Bronchial epithelial cell (primary cell): ENCODE measurements around the gene KCNMB1. TPM values are rescaled to one million over a fixed set of nuclear protein-coding genes. Genes with fewer than 3 reads are reported as not detected.
A peak's percentile ranks its signal among the peaks of the same experiment; 100 is the strongest.

Source experiments
- DNase-seq: peaks from one replicate; pipeline ENCODE4 v3.0.0-alpha.2; 2010; ENCODE audit warnings: low read depth
- FAIRE-seq: peaks from 2 replicates; lab custom pipeline; 2011; peaks lifted over from hg19 to GRCh38; lab: Jason Lieb, UNC
- H3K27me3 ChIP-seq: 2 replicates; pipeline ENCODE4 v1.5.1; 2011; ENCODE audit warnings: low read length; ENCODE audit not compliant: control insufficient read depth, insufficient read depth
- H3K36me3 ChIP-seq: 2 replicates; pipeline ENCODE4 v1.5.1; 2011; ENCODE audit warnings: low read length; ENCODE audit not compliant: control insufficient read depth, insufficient read depth
- H3K4me3 ChIP-seq: 2 replicates; pipeline ENCODE4 v1.5.1; 2011; ENCODE audit warnings: mild to moderate bottlenecking, low read depth, low read length, control low read depth
- CTCF ChIP-seq: IDR thresholded peaks from 2 replicates; pipeline ENCODE4 v1.5.1; 2011; ENCODE audit warnings: mild to moderate bottlenecking, moderate library complexity, low read length, control low read depth, inconsistent platforms; ENCODE audit not compliant: insufficient read depth, severe bottlenecking
- total RNA-seq: library from RNA; depleted of rRNA; stranded (reverse); fragments of >200 nt; gene quantifications from 2 replicates; pipeline ENCODE4 v1.2.1, GENCODE V29; 2014

KCNMB1 gene
- total RNA-seq, 1 donor from 2014 or later: not detected

- peak; percentile 3 for DNase-seq
- peaks cover 2% of the 10 kb centered on the region for H3K27me3 ChIP-seq
Measured at GRCh38 chr5:170338933-170339779, 50.0 kb downstream of the KCNMB1 start.

DNA sequence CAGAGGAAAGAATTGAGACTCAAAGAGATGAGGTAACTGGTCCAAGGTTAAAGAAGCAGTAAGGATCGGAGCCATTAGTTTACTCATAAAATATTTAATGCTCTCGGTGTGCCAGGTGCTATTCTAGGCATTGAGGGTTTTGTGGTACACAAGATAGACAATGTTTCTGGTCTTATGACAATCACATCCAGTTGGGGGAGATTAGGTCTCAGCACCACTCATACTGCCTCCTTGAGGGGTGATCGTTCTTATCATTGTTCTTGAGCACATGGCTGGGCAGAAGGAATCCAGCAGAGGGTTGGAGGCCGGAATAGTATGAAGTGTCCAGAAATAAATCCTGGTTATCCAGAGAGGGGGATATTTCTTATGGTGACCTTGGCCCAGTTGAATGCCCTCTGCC is 50.9 kb downstream of the KCNMB1 start:
- FAIRE-seq (no peak), DNase-seq (no peak)

More at GRCh38 chr5:170338933-170339779, 50.0 kb downstream of the KCNMB1 start:
- FAIRE-seq: no peak
- TF ChIP-seq CTCF: peak; percentile 67
- no peak overlapping the region for H3K4me3 ChIP-seq
- no peaks in the 10 kb centered on the region for H3K36me3 ChIP-seq

GRCh38 chr5:170337045-170337733 is 52.0 kb downstream of the KCNMB1 start:
- H3K36me3 ChIP-seq: no peaks in the 10 kb centered on the region
- H3K4me3 ChIP-seq: no peak overlapping the region
- FAIRE-seq (no peak), DNase-seq (no peak)
- H3K27me3 ChIP-seq: peaks cover 2% of the 10 kb centered on the region
- TF ChIP-seq CTCF: no peak

More for the DNA sequence above, 50.9 kb downstream of the KCNMB1 start:
- no peak for TF ChIP-seq CTCF
- H3K36me3 ChIP-seq: no peaks in the 10 kb centered on the region
- peaks cover 2% of the 10 kb centered on the region for H3K27me3 ChIP-seq
- no peak overlapping the region for H3K4me3 ChIP-seq

GRCh38 chr5:170336065-170336464 is 53.1 kb downstream of the KCNMB1 start:
- Histone ChIP-seq H3K4me3 (no peak overlapping the region), H3K27me3 (peaks cover 2% of the 10 kb centered on the region), H3K36me3 (no peaks in the 10 kb centered on the region)
- FAIRE-seq (no peak), DNase-seq (no peak)
- no peak for TF ChIP-seq CTCF

DNA sequence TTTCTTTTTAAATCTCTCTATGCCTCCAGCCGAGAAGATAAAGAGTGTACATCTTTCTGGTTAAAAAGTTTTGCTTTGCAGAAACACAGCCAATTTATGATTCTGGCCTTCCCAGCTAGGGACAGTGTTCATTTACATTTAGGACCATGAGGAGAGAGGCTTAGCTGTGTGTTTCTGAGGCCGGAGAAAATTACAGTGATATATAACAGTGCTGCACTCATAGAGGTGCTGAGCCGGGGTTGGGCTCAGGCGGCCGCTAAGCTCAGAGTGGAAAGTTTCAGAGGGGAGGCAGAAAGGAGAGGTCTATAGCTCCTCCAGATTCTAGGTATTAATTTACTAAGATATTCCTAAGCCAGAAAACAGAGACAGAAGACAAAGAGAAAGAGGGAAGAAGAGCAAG is 54.5 kb downstream of the KCNMB1 start:
- DNase-seq (no peak), FAIRE-seq (no peak)
- no peak overlapping the region for H3K4me3 ChIP-seq
- peaks cover 2% of the 10 kb centered on the region for H3K27me3 ChIP-seq
- H3K36me3 ChIP-seq: no peaks in the 10 kb centered on the region
- TF ChIP-seq CTCF: no peak
